Heart left ventricle (tissue), 13 donors: ENCODE data around the gene FAM118B.

Experiments used
- CTCF ChIP-seq, 12 donors: fragments of 200-600 bp; sonication (generic) in 4 of 12; IDR thresholded peaks; one replicate each; pipeline versions ENCODE4 v1.5.0 to v1.8.0; 2018 to 2022; ENCODE audit warnings: antibody characterized with exemption in 12 of 12, mild to moderate bottlenecking in 5 of 12
- POLR2A ChIP-seq, 2 donors: fragments of 450-650 bp; IDR thresholded peaks; one replicate each; pipeline ENCODE4 v1.6.1; 2017; ENCODE audit warnings: antibody characterized with exemption in 2 of 2, mild to moderate bottlenecking in 2 of 2, moderate library complexity in 2 of 2
- donor health status: ischemic (EF 13 %, LVEDD 7.1; RV severe dilation, severe dysfunction).
- donor health status: DM: no; HTN: yes; CAD: no.
- donor health status: DM: no; HTN: no; CAD: no.
- donor health status: ischemic (EF 25% LVEDD 6.9; RV normal size, moderate dysfunction).
- donor health status: ischemic (EF 25% LVEDD 5.7; RV mildly dilated, moderate dysfunction).
- donor health status: ischemic (EF 35%, LVEDD 5.7; RV mildly dilated, moderate dysfunction).
- donor health status: nonischemic (EF 11% LVEDD 7.7; RV severe dilation, severe dysfunction).
- donor health status: DM: yes; HTN: yes; CAD: no.
- donor health status: PGD.
- donor health status: ischemic (EF 29% LVEDD 5.4; RV normal size, mild dysfunction).
- donor health status: nonischemic (EF 23%, LVEDD 6.1; RV moderate dilation, normal function).

- TF ChIP-seq CTCF (IDR thresholded peaks at IDR 0.05), result no peak
- TF ChIP-seq POLR2A (IDR thresholded peaks at IDR 0.05), result no peak
These were observed 41.7 kb downstream of the FAM118B start for GRCh38 chr11:126253265-126253664.
